HG03442 (cell line): ENCODE data around the gene FHAD1.
"Not testable (repeated sequence)": the region's sequence is repeated elsewhere in the genome, so short reads cannot be mapped to it uniquely, and the experiment has no call there.

Experiments
- ATAC-seq: cut with Tn5 transposase; IDR thresholded peaks from one replicate; pipeline ENCODE4 v1.9.1; 2021; ENCODE audit warnings: mild to moderate bottlenecking, moderate library complexity; ENCODE audit not compliant: unreplicated experiment

The FHAD1 gene

GRCh38 chr1:15275921-15276683, 29.1 kb downstream of the FHAD1 start:
- ATAC-seq: no peak

GRCh38 chr1:15276691-15277446, 29.8 kb downstream of the FHAD1 start:
- ATAC-seq: no peak

- no peak for ATAC-seq
Measured at GRCh38 chr1:15277447-15277838, 30.4 kb downstream of the FHAD1 start.

DNA sequence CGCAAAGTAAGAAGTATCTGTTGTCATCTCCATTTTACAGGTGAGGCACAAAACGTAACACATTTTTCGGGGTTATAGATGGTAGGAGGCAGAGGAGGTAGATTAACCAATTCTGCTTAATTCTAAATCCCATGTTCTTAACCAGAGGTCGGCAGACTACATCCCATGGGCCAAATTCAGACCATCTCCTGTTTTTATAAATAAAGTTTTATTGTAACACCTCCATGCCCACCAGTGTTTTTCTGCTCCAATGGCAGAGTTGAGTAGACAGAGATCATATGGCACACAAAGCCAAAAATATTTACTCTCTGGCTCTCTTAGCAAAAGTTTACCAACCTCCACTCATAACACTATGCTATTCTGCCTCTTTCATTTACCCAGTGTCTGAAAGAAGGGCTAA, 30.9 kb downstream of the FHAD1 start:
- no peak for ATAC-seq

GRCh38 chr1:15279576-15280230, 32.7 kb downstream of the FHAD1 start:
- no peak for ATAC-seq

DNA sequence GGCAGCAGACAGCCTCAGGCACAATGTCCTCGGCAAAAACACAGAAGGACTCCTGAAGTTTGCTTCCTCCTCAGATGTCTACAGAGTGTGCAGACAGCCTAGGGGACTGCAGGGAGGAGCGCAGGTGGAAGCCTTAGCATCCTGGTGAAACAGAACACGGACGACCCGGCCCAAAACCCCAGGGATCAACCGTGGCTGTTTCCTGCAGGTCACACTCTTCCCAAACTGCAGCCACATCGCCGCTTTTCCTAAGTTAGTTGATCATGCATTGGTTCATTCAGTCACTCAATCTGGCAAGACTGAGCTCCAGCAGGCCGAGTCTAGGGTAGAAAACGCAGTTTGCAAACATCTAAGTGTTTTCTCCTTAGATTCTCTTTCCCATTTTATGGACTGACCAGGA, 33.4 kb downstream of the FHAD1 start:
- no peak for ATAC-seq

- no peak for ATAC-seq
Measured at GRCh38 chr1:15282038-15282437, 35.0 kb downstream of the FHAD1 start.

GRCh38 chr1:15282810-15283474, 35.9 kb downstream of the FHAD1 start:
- ATAC-seq: no peak

DNA sequence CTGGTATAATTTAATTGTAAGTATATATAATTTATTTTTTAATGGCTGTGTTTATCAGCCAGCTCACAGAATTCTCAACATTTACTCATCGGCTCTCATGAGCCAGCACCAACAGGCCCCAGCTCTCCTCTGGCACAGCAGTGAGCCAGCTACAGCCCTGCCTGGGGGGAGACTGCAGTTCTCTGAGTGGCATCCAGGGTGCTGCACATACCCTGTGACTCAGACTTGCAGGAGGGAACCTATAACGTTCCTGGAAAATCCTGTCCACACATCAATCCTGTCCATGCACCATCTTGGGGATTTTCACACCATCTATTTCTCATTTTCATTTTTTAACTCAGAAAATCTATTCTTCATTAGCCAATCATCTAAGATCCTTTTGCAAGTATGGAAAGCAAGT, 36.5 kb downstream of the FHAD1 start:
- no peak for ATAC-seq

- no peak for ATAC-seq
Measured at GRCh38 chr1:15286452-15286851, 39.4 kb downstream of the FHAD1 start.

DNA sequence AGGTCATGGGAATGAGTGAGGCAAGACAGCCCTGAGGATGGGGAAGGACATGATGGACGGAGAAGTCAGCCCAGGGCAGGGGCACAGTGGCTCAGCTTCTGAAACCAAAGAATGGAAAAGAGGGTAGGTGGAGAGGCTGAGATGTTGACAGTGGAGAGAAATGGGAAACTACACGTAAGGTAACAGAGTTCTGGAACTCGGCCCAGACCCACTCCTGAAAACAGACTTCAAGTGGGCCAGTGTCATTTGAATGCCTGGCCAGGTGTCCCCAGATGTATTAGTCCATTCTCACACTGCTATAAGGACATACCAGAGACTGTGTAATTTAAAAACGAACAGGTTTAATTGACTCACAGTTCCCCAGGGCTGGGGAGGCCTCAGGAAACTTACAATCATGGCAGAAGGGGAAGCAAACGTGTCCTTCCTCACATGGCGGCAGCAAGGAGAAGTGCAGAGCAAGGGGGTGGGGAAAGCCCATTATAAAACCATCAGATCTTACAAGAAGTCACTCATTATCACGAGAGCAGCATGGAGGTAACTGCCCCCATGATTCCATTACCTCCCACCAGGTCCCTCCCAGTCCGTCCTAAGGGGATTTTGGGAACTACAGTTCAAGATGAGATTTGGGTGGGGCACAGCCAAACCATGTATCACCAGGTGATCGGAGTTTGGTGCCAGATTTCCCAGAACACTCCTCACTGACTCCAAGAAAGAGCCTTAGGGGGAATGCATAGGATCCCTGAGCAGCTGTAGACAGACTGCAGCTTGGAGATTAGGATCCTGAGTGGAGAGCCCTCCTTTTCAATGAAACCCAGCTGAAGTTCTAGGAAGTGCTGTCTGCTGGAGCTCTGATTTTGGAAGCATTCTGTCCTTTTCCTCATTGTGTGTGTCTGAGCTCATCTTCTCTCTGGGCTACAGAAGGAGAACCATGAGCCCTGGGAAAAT, 40.3 kb downstream of the FHAD1 start:
- no peak for ATAC-seq

DNA sequence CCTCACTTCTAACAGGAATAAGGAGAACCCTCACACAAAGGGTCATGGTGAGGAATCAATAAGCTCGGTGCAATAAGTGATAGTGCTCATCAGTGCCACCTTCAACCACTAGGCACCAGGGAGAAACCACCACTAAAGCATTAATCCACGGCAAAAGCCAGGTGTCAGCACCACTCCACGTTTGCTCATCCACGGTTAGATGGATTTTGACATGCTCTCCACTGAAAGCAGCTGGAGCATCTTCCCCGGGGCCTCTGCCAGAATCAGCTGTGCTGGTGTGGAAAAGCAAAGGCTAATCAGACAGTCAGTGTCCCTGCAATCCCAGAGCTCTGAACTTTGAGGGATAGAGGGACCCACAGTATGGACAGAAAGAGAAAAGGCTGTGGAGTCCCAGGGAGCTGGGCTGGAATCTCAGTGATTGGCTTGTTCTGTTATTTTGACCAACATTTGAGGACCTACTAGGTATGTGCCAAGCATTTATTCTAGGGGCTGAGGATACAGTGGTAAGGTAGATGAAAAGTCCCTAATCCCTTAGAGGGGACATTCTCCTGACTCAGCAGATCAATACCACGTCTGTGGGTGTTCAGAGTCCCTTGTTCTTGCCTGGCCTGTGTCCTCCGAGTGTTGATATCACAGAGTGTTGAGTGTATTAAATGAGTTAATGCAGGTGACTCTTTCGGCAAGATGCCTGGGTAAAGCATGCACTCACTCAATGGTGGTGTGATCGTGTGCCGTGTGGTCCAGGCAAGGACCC, 41.3 kb downstream of the FHAD1 start:
- no peak for ATAC-seq

GRCh38 chr1:15289251-15289651, 42.2 kb downstream of the FHAD1 start:
- ATAC-seq: no peak

DNA sequence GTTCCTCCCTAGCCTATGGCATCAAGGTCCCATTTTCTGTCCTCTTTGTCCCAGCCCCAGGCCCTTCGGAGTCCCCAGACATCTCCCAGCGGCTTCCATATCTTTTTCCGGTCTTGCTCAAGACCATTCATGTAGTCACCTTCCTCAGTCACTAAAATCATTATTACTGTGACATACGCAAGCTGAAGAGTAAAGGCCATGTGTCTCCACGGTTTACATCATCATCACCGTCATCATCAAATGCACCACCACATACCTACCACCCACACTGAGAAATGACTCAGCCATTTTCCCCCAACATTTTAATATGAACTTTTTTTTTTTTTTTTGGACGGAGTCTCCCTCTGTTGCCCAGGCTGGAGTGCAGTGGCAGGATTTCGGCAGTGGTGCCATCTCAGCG, 43.4 kb downstream of the FHAD1 start:
- no peak for ATAC-seq

- no peak for ATAC-seq
Measured at GRCh38 chr1:15295696-15296095, 48.7 kb downstream of the FHAD1 start.

DNA sequence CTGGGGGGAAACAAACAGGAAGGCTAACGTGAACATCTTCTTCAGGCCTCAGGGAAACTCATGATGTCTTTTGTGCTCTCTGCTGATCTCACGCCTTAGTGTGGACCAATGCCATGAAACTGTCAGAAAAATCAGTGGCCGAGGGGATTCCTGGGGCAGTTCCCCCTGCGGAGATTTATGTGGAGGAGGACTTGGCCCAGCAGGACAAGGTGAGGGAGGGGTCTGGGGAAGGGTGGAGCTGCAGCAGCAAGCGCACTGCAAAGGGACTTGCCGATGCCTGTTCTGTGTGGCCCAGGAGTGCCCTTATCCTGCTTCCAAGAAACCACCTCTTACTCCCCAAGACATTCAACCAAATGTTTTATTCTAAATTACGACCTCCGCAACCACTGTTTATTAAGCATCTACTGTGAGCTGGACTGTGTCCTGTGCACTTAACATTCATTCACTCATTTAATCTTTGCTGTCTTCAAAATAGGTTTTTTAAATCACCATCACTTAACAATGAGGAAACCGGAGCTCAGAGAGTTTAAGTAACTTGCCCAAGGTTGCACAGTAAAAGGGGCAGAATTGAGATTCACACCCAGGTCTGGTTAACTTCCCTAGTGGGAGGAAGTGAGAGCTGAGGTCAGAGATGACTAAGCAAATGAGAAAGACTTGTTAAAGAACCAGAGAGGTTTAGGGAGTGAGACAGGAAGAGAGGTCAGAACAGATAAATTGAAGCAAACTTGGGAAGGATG, 49.7 kb downstream of the FHAD1 start:
- ATAC-seq: no peak

- not testable (repeated sequence) for ATAC-seq
Measured at GRCh38 chr1:15297975-15298374, 51.0 kb downstream of the FHAD1 start.

- ATAC-seq: no peak
Measured at GRCh38 chr1:15299179-15299578, 52.2 kb downstream of the FHAD1 start.

GRCh38 chr1:15299806-15300205, 52.8 kb downstream of the FHAD1 start:
- no peak for ATAC-seq
